Activated effector memory CD4-positive, alpha-beta T cell treated with anti-CD3 and anti-CD28 coated beads, Interleukin-2, amount 50 U/mL, for 16 hours (primary cell): ENCODE data around the gene CRKL.
"Not testable (repeated sequence)": the region's sequence is repeated elsewhere in the genome, so short reads cannot be mapped to it uniquely, and the experiment has no call there.

Experiments used
- DNase-seq: peaks from one replicate; pipeline ENCODE4 v3.0.0-alpha.2; 2020

CRKL gene

DNA sequence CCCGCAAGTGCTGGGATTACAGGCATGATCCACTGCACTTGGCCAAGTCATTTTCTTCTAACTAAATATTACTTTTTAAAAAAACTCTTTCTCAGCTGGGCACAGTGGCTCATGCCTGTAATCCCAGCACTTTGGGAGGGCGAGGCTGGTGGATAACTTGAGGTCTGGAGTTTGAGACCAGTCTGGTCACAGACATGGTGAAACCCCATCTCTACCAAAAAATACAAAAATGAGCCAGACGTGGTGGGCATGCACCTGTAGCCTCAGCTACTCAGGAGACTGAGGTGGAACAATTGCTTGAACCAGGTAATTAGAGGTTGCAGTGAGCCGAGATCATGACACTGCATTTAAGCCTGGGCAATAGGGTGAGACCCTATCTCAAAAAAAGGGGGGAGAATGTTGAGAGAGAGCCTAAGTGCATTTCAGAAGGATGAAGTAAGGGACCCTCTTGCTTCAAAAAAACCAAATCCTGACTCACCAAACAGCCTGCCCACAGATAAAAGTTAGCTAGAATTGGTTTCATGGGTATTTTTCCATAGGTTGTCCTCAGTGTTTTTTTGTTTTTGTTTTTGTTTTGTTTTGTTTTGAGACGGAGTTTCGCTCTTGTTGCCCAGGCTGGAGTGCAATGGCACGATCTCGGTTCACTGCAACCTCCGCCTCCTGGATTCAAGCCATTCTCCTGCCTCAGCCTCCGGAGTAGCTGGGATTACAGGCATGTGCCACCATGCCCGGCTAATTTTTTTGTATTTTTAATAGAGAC lies 18.8 kb downstream of the CRKL start:
- not testable (repeated sequence) for DNase-seq

DNA sequence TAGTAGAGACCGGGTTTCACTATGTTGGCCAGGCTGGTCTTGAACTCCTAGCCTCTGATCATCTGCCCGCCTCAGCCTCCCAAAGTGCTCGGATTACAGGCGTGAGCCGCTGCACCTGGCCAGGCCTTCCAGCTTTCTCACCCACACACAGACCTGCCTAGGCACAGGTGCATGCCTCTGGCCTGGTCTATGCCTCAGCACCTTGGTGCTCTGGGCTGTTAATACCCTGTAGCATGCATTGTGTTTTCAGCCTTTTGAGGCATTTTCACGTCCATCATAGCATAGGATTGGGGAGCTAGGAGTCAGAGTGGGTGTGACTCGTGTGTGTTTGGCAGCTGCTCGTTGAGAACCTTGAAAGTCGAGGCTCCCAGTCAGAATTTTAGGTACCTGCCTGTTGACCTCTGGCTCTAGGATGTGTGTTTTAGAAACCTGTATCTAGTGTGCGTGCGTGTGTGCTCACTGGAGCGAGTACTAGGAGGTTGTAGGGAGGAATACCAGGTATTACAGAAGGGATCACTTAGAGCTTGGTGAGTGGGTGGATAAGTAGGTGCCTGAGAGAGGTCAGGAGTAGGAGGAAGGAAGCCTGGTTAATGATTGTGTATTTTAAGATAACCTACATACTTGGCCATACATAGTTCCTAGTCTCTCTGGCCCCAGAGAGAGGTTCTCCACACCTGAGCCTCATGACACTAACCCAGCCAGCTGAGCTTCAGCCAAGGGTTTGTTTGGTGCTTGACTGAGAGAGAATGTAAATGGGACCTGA lies 20.0 kb downstream of the CRKL start:
- no peak for DNase-seq

DNA sequence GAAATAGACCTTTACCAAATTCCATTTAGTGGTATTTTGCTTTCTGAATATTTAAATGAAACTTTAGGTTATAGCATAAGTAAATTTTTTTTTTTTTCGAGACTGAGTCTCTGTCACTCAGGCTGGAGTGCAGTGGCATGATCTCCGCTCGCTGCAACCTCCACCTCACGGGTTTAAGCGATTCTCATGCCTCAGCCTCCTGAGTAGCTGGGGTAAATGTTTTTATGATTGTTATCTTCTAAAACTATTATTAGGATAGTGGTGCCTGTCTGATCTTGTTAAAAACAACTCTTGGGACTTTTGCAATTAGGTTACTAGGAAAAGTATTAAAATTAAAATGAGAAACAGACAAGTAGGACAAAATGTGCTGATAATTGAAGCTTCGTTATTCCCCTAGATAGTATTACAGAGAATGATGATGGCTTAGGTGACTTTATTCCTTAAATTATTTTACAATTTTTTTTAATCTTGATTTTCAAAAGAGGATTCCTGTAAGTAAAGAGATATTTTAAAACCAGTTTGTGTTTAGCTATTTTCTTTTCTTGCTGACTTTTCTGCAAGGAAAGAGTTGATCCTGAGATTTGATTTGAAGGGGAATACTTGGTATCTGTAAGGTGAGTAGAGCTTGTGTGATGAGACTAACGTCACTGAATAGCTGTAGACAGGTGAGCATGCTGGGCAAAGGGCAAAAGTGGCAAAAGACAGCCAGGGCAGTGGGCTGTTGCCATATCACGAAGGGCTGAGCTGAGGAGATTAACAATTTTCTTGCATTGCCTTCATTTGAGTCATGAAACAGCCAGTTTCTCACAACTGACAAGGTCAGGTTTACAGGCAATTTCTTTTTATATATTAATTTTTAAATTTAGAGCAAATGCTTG lies 20.8 kb downstream of the CRKL start:
- DNase-seq = no peak

DNA sequence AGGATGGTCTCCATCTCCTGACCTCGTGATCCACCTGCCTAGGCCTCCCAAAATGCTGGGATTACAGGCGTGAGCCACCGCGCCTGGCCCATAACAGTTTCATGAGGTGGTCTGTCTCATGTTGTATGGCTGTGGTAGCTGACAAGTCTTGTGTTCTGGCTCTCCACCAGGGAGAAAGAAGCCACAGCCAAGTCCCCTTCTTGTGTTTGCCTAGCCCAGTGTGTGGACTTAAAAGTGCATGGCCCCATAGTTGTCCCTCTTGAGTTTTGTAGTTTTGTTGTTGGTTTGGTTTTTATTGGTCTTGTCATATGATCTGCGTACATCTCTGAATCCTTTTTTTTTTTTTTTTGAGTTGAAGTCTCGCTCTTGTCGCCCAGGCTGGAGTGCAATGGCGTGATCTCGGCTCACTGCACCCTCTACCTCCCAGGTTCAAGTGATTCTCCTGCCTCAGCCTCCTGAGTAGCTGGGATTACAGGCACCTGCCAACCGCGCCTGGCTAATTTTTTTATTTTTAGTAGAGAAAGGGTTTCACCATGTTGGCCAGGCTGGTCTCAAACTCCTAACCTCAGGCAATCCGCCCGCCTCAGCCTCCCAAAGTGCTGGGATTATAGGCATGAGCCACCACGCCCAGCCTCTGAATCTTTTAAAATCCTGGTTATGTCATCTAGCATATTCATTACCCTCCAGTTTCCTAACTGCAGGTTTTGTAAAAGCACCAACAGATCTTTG lies 22.4 kb downstream of the CRKL start:
- not testable (repeated sequence) for DNase-seq

DNA sequence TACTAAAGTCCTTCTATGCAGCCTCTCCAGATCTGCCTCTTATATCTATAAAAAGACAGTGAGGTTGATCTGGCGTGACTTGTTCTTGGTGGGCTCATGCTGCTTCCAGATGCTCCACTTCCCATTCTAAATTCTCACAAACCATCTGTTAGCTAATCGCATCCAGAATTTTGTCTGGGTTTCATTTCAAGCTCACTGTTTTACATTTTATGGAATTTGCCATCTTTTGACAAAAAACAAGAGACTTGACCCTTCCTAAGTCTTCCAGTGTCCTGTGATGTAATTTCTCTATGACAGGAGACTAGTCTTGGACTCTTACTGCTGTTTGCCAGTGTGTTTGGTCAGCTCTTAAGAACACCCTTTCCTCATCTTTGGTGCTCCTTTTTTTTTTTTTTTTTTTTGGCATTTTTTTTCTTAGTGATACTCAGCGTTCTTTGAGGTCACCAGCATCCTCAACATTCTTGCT lies 23.0 kb downstream of the CRKL start:
- no peak for DNase-seq

DNA sequence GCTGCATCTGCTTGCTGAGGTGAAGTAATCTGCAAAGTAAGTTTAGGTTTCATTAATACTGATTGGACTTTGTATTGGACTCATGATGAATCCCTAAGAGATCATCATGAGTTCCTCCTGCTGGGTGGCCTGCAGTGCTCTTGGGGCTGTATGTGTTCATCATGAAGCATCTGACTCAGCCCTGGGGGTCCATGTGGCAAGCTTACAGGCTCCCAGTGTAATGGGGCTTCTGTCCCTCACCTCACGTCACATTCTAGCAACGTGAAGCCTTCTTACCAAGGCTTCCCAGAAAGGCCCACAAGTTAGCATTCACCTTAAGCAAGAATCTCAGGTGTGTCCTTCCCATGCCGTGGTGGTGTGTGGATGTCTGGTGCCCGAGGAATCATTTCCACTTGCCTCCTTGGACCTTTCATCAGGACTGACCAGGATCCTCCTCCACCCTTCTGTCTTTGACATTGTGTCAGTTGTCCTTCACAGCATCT lies 23.7 kb downstream of the CRKL start:
- DNase-seq = no peak

DNA sequence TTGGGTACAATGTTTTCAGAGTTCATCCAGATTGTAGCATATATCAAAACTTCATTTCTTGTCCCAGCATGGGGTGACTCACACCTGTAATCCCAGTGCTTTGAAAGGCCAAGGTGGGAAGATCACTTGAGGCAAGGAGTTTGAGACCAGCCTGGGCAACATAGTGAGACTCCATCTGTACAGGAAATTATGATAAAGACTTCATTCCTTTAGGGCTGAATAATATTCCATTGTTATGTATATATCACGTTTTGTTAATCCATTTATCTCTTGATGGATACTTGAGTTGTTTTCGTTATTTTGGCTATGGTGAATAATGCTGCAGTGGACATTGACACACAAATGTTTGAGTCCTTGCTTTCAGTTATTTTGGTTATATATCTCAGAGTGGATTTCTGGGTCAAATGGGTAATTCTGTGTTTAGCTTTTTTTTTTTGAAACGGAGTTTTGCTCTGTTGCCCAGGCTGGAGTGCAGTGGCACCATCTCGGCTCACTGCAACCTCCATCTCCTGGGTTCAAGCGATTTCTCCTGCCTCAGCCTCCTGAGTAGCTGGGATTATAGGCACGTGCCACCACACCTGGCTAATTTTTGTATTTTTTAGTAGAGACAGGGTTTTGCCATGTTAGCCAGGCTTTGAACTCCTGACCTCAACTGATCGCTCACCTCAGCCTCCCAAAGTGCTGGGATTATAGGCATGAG lies 25.1 kb downstream of the CRKL start:
- not testable (repeated sequence) for DNase-seq

DNA sequence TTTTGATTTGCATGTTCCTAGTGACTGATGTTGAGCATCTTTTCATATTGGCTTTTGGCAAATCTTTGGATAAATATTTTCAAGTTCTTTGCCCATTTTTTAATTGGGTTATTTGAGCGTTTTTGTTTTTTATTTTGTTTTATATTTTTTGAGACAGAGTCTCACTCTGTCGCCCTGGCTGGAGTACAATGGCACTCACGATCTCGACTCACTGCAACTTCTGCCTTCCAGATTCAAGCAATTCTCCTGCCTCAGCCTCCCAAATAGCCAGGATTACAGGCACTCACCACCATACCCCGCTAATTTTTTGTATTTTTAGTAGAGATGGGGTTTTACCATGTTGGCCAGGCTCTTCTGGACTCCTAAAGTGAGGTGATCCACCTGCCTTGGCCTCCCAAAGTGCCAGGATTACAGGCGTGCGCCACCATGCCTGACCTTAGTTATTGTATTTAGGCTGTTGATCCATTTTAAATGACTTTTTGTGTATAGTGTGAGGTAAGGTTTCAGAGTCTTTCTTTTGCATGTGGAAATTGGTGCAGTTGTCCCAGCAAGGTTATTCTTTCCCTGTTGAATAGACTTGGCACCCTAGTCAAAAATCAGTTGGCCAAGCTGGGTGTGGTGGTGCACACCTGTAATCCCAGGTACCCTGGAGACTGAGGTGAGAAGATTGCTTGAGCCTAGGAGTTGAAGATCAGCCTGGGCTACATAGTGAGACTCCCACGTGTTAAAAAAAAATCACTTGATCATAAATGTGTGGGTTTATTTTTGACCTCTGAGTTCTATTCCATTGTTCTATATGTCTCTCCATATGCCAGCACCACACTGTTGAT lies 26.1 kb downstream of the CRKL start:
- no peak for DNase-seq

DNA sequence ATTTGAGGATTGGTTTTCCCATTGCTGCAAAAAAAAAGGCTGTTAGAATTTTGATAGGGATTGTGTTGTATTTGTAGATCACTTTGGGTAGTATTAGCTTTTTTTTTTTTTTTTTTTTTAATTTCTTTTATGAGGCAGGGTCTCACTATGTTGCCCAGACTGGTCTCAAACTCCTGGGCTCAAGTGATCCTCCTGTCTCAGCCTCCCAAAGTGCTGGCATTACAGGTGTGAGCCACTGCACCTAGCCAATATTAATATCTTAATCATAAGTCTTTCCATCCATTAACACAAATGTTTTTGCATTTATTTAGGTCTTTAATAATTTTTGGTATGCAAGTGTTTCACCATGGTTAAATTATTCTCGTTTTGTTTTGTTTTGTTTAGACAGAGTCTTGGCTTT lies 26.8 kb downstream of the CRKL start:
- no peak for DNase-seq

DNA sequence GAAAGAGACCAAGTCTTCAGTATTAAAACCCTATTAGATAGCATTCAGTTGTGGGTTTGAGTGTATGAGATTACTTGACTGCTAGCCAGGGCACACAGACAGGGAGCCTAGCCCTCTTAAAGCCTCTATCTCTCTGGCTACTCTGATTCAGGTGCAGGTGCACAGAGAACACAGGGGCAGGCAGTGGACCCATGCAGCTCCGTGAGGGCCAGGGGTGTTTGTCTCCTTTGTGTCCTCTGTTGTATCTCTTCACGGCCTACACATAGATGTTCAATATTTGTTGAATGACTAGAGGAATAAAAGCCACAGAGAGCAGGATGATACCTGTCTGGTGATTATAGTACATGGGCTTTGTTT lies 28.3 kb downstream of the CRKL start:
- DNase-seq = no peak

DNA sequence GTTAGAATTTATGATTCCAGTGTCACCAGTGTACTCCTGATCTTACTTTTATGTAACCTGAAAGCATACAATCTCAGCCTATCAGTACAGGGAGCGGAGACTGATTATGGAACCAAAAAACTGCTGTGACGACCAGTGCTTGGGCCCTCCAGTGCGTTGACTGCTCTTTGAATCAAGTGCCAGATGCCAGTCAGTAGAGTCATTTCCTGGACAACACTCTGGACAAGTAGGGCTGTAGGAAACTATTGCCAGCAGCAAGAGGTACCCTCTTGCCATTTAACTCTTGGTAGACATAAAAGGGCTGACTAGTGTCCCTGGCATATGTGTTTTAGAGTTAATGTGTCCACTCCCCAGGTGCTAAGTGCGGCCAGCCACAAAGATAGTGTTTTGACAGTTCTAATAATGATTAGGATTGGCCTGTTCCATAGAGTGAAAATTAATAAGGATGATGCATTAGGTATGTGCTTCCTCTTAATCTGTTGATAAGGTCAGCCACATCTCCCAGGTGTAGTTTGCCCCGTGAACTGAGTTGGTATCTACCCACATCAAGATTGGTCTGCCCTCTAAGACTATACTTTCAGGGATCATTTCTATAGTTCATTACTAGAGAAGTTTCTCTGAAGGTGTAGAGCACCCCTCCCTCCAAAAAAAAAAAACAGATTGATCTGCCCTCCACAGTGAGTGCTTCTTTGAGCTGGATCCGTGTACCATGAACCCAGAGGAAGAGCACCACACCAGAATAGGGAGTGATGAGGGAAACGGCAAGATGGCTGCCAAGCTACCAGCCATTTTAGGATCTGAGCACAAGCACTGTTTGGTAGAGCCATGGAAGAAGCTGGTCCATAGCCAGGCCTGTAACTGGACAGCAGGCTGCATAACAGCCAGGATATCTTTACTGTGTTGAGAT lies 29.1 kb downstream of the CRKL start:
- DNase-seq = no peak

DNA sequence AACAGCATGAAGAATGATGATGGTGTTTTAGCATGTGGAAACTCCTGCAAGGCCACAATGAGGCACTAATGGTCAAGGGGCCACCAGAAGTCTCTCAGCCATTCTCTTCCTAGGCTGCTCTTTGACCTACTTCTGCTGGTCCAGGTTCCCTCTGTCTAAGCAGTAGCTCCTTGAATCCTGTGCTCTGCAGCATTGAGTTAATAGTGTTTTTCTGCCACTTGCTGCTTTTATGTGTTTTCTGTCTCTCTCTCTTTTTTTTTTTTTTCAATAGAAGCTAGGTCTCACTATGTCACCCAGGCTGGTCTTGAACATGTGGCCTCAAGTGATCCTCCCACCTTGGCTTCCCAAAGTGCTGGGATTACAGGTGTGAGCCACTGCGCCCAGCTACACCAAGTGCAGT lies 29.8 kb downstream of the CRKL start:
- no peak for DNase-seq

DNA sequence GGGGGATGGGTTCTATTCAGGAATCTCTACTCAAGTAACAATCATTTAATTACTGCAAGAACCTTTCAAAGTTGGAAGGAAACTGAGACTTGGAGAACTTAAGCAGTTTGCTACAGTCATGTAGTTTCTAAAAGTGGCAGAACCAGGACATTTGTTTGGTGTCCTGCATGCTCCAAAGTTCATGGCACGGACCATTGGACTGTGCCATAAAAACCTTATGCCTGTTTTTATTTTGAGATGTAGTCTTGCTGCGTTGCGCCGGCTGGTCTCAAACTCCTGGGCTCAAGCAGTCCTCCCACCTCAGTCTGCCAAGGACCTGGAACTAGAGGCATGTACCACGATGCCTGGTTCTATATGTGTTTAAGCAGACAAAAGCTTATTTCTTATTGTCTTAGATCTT lies 31.2 kb downstream of the CRKL start:
- no peak for DNase-seq

DNA sequence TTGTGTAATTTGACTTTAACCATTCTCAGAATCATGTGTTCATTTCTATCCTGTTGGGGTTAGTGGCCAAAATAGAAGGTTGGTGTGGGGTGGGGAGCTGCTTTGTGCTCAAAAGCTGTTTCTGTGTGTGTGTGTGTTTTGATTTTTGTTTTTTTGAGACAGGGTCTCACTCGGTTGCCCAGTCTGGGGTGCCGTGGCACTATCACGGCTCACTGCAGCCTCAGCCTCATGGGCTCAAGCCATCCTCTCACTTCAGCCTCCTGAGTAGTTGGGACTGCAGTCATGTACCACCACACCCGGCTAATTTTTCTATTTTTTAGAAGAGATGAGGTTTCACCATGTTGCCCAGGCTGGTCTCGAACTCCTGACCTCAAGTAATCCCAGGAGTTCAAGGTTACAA lies 31.8 kb downstream of the CRKL start:
- DNase-seq = no peak

DNA sequence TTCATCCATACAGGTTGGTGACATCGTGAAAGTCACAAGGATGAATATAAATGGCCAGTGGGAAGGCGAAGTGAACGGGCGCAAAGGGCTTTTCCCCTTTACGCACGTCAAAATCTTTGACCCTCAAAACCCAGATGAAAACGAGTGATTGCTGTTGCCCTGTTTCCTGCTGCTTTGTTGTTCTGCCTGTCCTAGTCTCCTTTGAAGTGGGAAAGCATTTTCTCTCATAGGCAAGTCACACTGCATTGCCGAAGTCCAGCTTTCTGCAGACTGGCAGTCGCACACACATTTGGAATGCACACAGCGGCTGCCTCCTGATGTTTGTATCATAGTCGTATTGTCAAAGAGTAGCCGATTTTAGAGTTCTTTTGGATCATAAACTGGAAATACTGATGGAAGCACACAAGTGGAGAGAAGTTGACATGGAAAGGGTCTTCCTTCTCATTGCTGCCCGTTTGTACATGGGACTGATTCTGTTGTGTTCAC lies 32.5 kb downstream of the CRKL start:
- DNase-seq = no peak

DNA sequence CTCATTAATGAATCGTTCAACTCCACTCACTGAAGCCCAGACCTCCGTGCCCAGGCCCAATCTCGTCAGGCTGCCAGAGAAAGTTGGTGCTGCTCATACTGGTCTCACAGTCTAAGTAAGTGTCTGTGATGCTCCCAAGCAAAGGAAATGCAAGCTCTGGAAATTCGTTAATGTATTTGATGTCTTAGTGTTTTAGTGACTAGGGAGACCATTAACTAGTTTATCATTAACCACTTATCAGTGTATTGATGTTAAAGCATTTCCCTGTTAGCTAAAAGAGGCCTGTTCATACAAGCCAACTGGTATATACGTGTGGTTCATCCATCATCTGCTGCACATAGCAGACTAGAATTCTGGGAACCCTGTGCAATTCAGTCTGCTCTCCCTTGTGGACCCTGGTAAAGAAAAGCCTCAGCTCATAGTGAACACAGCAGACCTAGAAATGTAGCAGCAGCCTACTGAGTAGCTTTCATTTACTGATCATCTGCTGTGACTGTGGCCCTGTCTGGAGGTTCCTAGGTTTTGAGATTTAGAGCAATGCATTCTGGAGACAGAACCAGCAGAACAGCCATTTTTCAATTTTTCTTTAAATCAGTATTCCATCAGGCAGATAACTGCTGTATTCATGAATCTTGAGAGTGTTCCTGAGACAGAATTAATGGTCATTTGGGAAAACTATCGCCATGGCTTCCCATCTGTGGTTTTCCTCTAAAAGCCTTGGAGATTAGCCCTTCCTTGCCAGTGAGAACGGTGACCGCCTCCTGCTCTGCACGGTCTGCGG lies 34.1 kb downstream of the CRKL start:
- DNase-seq = no peak

DNA sequence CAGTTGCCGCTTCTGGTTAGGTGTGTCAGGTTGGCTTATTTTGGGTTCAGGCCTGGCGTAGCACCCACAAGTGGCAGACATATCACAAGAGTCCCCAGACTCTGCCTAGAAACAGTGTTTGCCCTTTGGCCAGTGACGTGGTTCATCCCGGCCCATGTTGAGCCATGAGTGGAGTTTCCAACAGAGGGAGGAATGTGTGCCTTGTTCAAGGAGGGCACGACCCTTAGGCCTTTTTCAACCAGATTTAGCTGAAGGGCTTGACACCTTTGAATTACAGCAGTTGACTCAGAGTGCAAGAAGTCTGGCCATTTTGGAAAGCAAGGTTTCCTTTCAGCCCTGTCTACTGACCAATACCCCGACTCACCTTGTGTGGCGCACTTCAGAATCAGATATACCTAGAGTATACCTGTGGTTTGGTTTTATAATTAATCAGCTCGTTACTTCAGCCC lies 34.7 kb downstream of the CRKL start:
- DNase-seq = no peak

DNA sequence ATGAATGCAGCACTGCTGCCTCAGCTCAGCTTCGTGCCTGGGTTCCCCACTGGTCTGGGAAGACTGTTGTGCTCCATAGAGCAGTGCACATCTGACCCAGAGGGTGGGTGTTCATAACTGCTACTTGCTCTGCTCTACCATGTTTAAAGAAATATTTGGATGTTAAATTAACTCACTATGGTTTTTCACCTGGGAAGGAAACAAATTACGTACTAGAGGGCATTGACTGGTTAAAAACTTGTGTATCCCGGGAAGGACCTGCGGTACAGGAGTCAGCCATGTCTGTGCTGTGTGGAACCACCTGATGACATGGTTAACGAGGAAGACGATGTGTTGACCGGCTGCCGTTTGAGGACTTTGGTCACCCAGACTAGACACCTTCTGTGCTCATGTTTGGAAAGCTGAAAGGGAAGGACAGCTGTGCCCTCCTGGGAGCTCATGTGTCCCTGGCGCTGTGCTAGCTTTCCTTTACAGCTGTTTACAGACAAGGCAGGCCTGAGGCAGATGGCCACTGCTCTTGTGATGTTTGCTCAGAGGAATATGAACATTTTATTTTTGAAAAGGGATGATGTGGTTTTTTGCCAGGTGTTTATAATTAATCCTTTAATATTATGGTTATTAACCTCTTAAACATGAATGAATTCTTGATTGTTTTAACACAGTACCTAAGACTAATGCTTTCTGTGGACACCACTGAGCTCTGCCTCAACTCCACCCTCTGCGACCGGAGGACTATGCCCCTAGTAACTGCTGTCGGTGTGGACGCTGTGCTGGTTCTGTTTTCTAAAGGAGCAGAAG lies 35.5 kb downstream of the CRKL start:
- no peak for DNase-seq
